Right kidney (tissue), 1 donor: ENCODE data around the gene EIF2S2.
A peak's percentile ranks its signal among the peaks of the same experiment; 100 is the strongest.

ENCODE experiments used
- DNase-seq: peaks from one replicate; pipeline ENCODE4 v3.0.0-alpha.2; 2016

Gene EIF2S2

GRCh38 chr20:34089655-34090345 lies 22.2 kb downstream of the EIF2S2 start:
- DNase-seq = no peak

GRCh38 chr20:34089175-34089479 lies 22.9 kb downstream of the EIF2S2 start:
- DNase-seq = no peak

- no peak for DNase-seq
Measured at GRCh38 chr20:34088305-34089174, 23.5 kb downstream of the EIF2S2 start.

GRCh38 chr20:34085544-34086040 lies 26.5 kb downstream of the EIF2S2 start:
- DNase-seq = no peak

GRCh38 chr20:34084227-34084923 lies 27.7 kb downstream of the EIF2S2 start:
- no peak for DNase-seq

GRCh38 chr20:34083781-34084180 lies 28.3 kb downstream of the EIF2S2 start:
- no peak for DNase-seq

GRCh38 chr20:34083137-34083536 lies 28.9 kb downstream of the EIF2S2 start:
- DNase-seq = no peak

- DNase-seq = no peak
Measured at GRCh38 chr20:34082232-34082887, 29.7 kb downstream of the EIF2S2 start.

- DNase-seq = no peak
Measured at GRCh38 chr20:34079818-34080217, 32.2 kb downstream of the EIF2S2 start.

GRCh38 chr20:34078540-34078939 lies 33.5 kb downstream of the EIF2S2 start:
- no peak for DNase-seq

GRCh38 chr20:34076952-34077351 lies 35.1 kb downstream of the EIF2S2 start:
- DNase-seq = no peak

GRCh38 chr20:34075647-34076046 lies 36.4 kb downstream of the EIF2S2 start:
- DNase-seq = no peak

GRCh38 chr20:34074101-34074760 lies 37.8 kb downstream of the EIF2S2 start:
- no peak for DNase-seq

GRCh38 chr20:34072778-34073177 lies 39.3 kb downstream of the EIF2S2 start:
- no peak for DNase-seq

GRCh38 chr20:34072076-34072475 lies 40.0 kb downstream of the EIF2S2 start:
- DNase-seq = no peak

GRCh38 chr20:34070859-34071258 lies 41.2 kb downstream of the EIF2S2 start:
- DNase-seq = no peak

- no peak for DNase-seq
Measured at GRCh38 chr20:34070079-34070439, 42.0 kb downstream of the EIF2S2 start.

- DNase-seq = peak; percentile 63
Measured at GRCh38 chr20:34069341-34070078, 42.5 kb downstream of the EIF2S2 start.

GRCh38 chr20:34068001-34068400 lies 44.0 kb downstream of the EIF2S2 start:
- no peak for DNase-seq

GRCh38 chr20:34066476-34067090 lies 45.5 kb downstream of the EIF2S2 start:
- no peak for DNase-seq

- DNase-seq = no peak
Measured at GRCh38 chr20:34065260-34065659, 46.8 kb downstream of the EIF2S2 start.
